ENCODE measurements around the gene LRRC46. TPM values are rescaled to one million over a fixed set of nuclear protein-coding genes. Genes with fewer than 3 reads are reported as not detected.

The LRRC46 gene
- total and polyA plus RNA-seq, 9 of the 15 experiments (the other 6 are each of a cell fraction or from before 2014, with no cell fraction given) = 0.39 to 1.4 (median 0.53) TPM; not detected in 1

DNA sequence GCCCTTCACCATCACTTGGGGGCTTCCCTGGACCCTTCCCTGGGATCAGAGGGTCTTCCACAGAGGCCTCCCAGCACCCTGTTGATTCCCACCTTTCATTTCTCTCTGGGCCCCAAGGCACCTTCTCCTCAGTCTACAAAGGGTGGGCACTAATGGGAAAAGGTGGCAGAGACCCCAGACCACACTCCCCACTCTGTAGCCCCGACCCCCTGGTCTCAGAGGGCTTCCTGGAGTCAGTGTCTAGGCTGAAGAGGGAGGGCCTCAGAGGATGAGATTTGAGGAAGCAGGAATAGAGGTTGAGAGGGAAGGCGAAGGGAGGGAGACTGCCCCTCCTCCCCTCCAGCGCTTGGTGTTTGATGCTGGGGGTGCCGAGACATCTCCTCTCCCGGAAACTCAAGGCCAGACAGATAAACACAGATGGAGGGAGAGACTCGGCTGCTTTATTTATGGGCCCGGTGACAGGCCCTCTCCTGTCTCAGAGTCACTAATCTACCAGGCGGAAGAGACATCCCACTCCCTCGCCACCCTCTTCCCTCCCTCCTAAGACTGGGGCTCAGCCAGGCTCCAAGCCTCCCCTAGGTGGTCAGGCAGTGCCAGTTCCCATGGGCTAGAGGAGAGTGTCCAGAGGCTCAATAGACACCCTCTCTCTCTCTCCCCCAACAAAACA lies 46.0 kb downstream of the LRRC46 start (continued):
- TF ChIP-seq RAD21 (CRISPR knock-in tag; conservative IDR thresholded peaks at IDR 0.05 in 1 of 2, IDR thresholded peaks at IDR 0.05 in 1 of 2) = peak; percentile 20 to 39; a peak in 3 of 4 replicates
- TF ChIP-seq ZNF589 (CRISPR knock-in tag; IDR thresholded peaks at IDR 0.05; ENCODE audit: low read depth) = peak; percentile 68
- peak; percentile 52 for TF ChIP-seq FOXM1 (IDR thresholded peaks at IDR 0.05; ENCODE audit: low read depth)
- no peak for TF ChIP-seq FOXM1 (CRISPR knock-in tag; IDR thresholded peaks at IDR 0.05; ENCODE audit: low read depth)
- TF ChIP-seq, protein P1, sequence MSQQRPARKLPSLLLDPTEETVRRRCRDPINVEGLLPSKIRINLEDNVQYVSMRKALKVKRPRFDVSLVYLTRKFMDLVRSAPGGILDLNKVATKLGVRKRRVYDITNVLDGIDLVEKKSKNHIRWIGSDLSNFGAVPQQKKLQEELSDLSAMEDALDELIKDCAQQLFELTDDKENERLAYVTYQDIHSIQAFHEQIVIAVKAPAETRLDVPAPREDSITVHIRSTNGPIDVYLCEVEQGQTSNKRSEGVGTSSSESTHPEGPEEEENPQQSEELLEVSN (IDR thresholded peaks at IDR 0.05; ENCODE audit: borderline replicate concordance in 1 of 2, extremely low read depth in 1 of 2, insufficient read depth in 1 of 2, insufficient read length in 1 of 2, low read depth in 1 of 2, low read length in 1 of 2, poor library complexity in 1 of 2, severe bottlenecking in 1 of 2) = peak in 1 of 2 experiments; percentile 29
- TF ChIP-seq, protein P2, sequence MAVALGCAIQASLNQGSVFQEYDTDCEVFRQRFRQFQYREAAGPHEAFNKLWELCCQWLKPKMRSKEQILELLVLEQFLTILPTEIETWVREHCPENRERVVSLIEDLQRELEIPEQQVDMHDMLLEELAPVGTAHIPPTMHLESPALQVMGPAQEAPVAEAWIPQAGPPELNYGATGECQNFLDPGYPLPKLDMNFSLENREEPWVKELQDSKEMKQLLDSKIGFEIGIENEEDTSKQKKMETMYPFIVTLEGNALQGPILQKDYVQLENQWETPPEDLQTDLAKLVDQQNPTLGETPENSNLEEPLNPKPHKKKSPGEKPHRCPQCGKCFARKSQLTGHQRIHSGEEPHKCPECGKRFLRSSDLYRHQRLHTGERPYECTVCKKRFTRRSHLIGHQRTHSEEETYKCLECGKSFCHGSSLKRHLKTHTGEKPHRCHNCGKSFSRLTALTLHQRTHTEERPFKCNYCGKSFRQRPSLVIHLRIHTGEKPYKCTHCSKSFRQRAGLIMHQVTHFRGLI (CRISPR knock-in tag; IDR thresholded peaks at IDR 0.05) = no peak
- no peak for TF ChIP-seq GABPB2 (CRISPR knock-in tag; conservative IDR thresholded peaks at IDR 0.05)
- TF ChIP-seq ZC3H4 (CRISPR knock-in tag; IDR thresholded peaks at IDR 0.05; ENCODE audit: borderline replicate concordance) = no peak
- TF ChIP-seq, protein P3, sequence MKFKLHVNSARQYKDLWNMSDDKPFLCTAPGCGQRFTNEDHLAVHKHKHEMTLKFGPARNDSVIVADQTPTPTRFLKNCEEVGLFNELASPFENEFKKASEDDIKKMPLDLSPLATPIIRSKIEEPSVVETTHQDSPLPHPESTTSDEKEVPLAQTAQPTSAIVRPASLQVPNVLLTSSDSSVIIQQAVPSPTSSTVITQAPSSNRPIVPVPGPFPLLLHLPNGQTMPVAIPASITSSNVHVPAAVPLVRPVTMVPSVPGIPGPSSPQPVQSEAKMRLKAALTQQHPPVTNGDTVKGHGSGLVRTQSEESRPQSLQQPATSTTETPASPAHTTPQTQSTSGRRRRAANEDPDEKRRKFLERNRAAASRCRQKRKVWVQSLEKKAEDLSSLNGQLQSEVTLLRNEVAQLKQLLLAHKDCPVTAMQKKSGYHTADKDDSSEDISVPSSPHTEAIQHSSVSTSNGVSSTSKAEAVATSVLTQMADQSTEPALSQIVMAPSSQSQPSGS (CRISPR knock-in tag; IDR thresholded peaks at IDR 0.05) = no peak
- TF ChIP-seq GTF2F1 (IDR thresholded peaks at IDR 0.05; ENCODE audit: low read depth, low read length) = no peak
- 0 out of 4 replicates have a peak, but pooled peaks of 1 of the 2 experiments have one; percentile 9 for TF ChIP-seq SRF (CRISPR knock-in tag; IDR thresholded peaks at IDR 0.05)
- TF ChIP-seq ZNF444 (CRISPR knock-in tag; IDR thresholded peaks at IDR 0.05) = no peak
- TF ChIP-seq PTBP1 (IDR thresholded peaks at IDR 0.05; ENCODE audit: low read depth, low read length) = no peak
- TF ChIP-seq ESRRB (CRISPR knock-in tag; IDR thresholded peaks at IDR 0.05; ENCODE audit: borderline replicate concordance) = no peak
- 0 out of 2 replicates have a peak, but pooled peaks have one; percentile 33 for TF ChIP-seq ZKSCAN1 (IDR thresholded peaks at IDR 0.05; ENCODE audit: low read depth, low read length)
- no peak for TF ChIP-seq ZFPM2 (CRISPR knock-in tag; IDR thresholded peaks at IDR 0.05)
- TF ChIP-seq, protein P4, sequence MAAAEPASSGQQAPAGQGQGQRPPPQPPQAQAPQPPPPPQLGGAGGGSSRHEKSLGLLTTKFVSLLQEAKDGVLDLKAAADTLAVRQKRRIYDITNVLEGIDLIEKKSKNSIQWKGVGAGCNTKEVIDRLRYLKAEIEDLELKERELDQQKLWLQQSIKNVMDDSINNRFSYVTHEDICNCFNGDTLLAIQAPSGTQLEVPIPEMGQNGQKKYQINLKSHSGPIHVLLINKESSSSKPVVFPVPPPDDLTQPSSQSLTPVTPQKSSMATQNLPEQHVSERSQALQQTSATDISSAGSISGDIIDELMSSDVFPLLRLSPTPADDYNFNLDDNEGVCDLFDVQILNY (CRISPR knock-in tag; IDR thresholded peaks at IDR 0.05) = no peak
- no peak for TF ChIP-seq MBD2 (IDR thresholded peaks at IDR 0.05; ENCODE audit: borderline replicate concordance, low read depth)
- TF ChIP-seq, protein P5, sequence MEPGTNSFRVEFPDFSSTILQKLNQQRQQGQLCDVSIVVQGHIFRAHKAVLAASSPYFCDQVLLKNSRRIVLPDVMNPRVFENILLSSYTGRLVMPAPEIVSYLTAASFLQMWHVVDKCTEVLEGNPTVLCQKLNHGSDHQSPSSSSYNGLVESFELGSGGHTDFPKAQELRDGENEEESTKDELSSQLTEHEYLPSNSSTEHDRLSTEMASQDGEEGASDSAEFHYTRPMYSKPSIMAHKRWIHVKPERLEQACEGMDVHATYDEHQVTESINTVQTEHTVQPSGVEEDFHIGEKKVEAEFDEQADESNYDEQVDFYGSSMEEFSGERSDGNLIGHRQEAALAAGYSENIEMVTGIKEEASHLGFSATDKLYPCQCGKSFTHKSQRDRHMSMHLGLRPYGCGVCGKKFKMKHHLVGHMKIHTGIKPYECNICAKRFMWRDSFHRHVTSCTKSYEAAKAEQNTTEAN (CRISPR knock-in tag; IDR thresholded peaks at IDR 0.05) = no peak
- no peak for TF ChIP-seq ZNF217 (CRISPR knock-in tag; IDR thresholded peaks at IDR 0.05)
- 0 out of 2 replicates have a peak, but pooled peaks have one; percentile 48 for TF ChIP-seq OTX1 (CRISPR knock-in tag; IDR thresholded peaks at IDR 0.05)
- TF ChIP-seq ZNF253 (CRISPR knock-in tag; conservative IDR thresholded peaks at IDR 0.05) = no peak
